Measurements from ENCODE around the gene LLGL2.

Gene LLGL2

GRCh38 chr17:75525806-75526554 is 483 bp downstream of the LLGL2 start:
- DNase-seq: no peak

GRCh38 chr17:75526555-75527270 is 1.2 kb downstream of the LLGL2 start:
- DNase-seq: no peak

GRCh38 chr17:75530837-75531720 is 5.6 kb downstream of the LLGL2 start:
- no peak for DNase-seq

- DNase-seq: no peak
Measured at GRCh38 chr17:75531721-75532072, 6.2 kb downstream of the LLGL2 start.

- DNase-seq: peak; percentile 39
Measured at GRCh38 chr17:75535119-75535537, 9.6 kb downstream of the LLGL2 start.

- DNase-seq: no peak
Measured at GRCh38 chr17:75535871-75536270, 10.4 kb downstream of the LLGL2 start.

- no peak for DNase-seq
Measured at GRCh38 chr17:75536366-75536765, 10.9 kb downstream of the LLGL2 start.

GRCh38 chr17:75539967-75540729 is 14.7 kb downstream of the LLGL2 start:
- DNase-seq: no peak

GRCh38 chr17:75540923-75541503 is 15.5 kb downstream of the LLGL2 start:
- no peak for DNase-seq

- DNase-seq: no peak
Measured at GRCh38 chr17:75542229-75542628, 16.7 kb downstream of the LLGL2 start.

GRCh38 chr17:75542728-75543336 is 17.3 kb downstream of the LLGL2 start:
- DNase-seq: no peak

- DNase-seq: no peak
Measured at GRCh38 chr17:75544250-75544649, 18.8 kb downstream of the LLGL2 start.

- DNase-seq: no peak
Measured at GRCh38 chr17:75546181-75546580, 20.7 kb downstream of the LLGL2 start.

- no peak for DNase-seq
Measured at GRCh38 chr17:75547091-75547490, 21.6 kb downstream of the LLGL2 start.

- no peak for DNase-seq
Measured at GRCh38 chr17:75548813-75549212, 23.3 kb downstream of the LLGL2 start.

- DNase-seq: no peak
Measured at GRCh38 chr17:75549246-75550138, 24.0 kb downstream of the LLGL2 start.

GRCh38 chr17:75550139-75550465 is 24.6 kb downstream of the LLGL2 start:
- no peak for DNase-seq

- DNase-seq: no peak
Measured at GRCh38 chr17:75551266-75551665, 25.8 kb downstream of the LLGL2 start.

- DNase-seq: no peak
Measured at GRCh38 chr17:75552425-75553294, 27.2 kb downstream of the LLGL2 start.

All from activated gamma-delta T cell (primary cell).